Skin epidermis (tissue), 12 donors: ENCODE results near the gene MKLN1.
A peak's percentile ranks its signal among the peaks of the same experiment; 100 is the strongest.

ENCODE experiments used
- H3K27ac ChIP-seq, 21 experiments: fragments of 200-600 bp; sonication (generic) in 11 of 21; one replicate each; pipeline ENCODE4 v1.5.0; 2020; ENCODE audit warnings: mild to moderate bottlenecking in 3 of 21, inconsistent platforms in 2 of 21, moderate library complexity in 2 of 21
- H3K4me3 ChIP-seq, 7 experiments: fragments of 200-600 bp; sonication (generic) in 2 of 7; one replicate each; pipeline ENCODE4 v1.5.0; 2020; ENCODE audit warnings: inconsistent platforms in 2 of 7, mild to moderate bottlenecking in 2 of 7, moderate library complexity in 1 of 7

Gene MKLN1

GRCh38 chr7:131533566-131534561 lies 206.2 kb downstream of the MKLN1 start:
- Histone ChIP-seq H3K4me3 (no peak overlapping the region), H3K27ac (peak overlapping the region in 1 of 21 experiments; percentile 25)

DNA sequence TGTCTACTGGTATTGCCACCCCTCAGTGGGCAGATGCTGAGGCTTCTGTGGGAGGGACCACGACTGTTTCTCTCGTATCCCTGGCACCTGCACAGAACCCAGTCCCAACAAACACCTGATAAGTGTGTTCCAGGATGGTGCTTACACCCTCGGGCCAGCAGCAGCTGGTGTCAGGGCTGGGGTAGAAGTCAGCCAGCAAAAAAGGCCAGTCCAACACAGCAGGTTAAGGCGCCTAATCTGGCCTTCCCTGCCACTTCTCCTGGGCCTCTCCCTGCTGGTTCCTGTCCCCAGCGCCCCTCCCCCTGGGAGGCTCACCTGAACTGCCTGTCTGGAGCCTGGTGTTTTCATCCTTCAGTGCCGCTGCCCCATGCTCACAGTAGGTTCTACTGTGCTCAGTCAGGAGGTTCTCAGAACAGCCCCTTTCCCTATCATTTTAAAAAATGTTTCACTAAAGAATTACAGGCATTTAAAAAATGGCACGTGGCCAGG lies 208.7 kb downstream of the MKLN1 start:
- Histone ChIP-seq H3K27ac (no peak overlapping the region), H3K4me3 (no peak overlapping the region)

GRCh38 chr7:131537571-131537978 lies 209.9 kb downstream of the MKLN1 start:
- no peak overlapping the region for H3K4me3 ChIP-seq
- no peak overlapping the region for H3K27ac ChIP-seq

DNA sequence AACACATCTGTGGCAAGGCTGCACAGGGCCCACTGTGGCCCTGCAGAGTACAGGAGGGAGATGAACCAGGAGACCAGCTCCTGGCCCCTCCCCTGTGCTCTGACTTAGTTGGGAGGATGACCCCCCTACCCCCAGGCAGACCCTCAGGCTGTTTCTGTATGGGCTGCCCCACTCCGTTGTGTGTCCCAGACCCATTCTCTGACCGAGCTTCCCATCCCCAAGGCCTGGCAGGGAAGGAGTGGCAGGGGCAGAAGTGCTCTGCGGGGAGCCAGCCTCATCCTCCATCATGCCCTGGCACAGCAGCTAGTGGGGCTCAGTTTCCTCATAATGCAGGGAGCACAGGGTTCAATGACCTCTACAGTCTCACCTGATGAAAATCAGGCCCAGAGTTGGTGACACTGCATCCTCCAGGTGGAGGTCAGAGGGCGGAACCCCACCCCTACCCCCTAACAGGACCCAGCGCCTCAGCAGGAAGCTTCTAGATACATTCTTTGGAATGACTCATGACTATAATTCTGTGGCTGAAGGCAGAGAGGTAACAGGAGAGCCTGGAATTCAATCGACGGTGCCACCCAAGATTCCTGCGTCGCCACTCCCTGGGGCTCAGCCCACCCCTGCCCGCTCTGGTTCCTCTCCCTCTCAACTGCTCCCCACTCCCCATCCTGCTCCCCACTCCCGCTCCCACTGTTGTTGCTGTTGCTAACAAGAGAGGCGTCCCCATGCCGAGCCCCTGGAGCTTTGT lies 210.6 kb downstream of the MKLN1 start:
- Histone ChIP-seq H3K4me3 (no peak overlapping the region), H3K27ac (peak overlapping the region in 5 of 21 experiments; percentile 21 to 68 (median 39))

DNA sequence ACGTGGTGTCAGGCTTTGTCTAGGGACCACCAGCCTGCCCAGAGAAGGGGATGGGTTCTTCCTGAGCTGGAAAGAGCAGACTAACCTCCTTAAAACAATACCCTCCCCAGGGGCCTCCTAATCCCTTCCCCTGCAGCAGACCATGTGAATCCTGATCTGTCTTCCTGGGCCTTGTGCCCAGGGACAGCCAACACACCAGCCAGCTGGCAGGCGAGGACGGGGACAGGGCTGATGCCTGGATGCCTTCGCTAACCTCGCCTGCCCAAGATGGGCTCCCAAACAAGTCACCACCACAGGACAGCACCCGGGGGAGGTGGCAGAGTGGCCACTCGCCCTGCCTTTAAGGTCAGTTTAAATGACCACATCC lies 211.1 kb downstream of the MKLN1 start:
- no peak overlapping the region for H3K4me3 ChIP-seq
- H3K27ac ChIP-seq: peak overlapping the region in 5 of 21 experiments; percentile 21 to 68 (median 39)

DNA sequence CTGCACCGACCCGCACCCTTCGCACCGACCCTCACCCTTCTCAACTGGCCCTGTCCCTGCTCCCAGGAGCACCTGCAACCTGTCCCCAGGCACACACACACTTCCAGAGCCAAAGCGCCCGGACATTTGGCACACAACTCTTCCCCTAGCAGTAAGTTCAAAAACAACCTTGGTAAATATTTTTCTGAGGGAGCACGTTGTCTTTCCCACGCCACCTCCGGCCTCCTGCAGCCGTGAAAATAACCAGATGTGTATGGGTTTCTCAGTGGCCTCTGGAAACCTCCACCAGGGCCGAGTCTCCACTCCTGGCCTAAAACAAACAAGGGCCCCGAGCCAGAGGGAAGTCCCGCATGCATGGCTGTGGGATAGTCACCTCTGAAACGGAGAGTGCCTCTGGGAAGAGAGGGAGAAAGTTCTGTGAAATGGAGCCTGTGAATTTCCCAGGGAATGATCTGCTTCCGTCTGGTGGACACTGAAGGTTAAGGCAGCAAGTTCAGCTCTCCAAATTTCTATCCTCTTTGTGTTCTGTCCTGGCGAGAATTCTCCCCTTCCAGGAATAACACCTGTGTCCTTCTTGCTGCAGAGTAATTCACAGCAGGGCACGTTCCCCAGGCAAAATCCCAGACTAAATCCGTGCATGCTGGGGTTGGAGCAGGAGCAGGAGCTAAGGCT lies 213.0 kb downstream of the MKLN1 start:
- H3K4me3 ChIP-seq: no peak overlapping the region
- H3K27ac ChIP-seq: peak overlapping the region in 7 of 21 experiments; percentile 9 to 68 (median 56)

GRCh38 chr7:131543298-131543697 lies 215.6 kb downstream of the MKLN1 start:
- H3K27ac ChIP-seq: peak overlapping the region in 2 of 21 experiments; percentile 57 to 67
- no peak overlapping the region for H3K4me3 ChIP-seq

GRCh38 chr7:131544021-131544420 lies 216.3 kb downstream of the MKLN1 start:
- Histone ChIP-seq H3K27ac (peak overlapping the region in 3 of 21 experiments; percentile 20 to 57 (median 35)), H3K4me3 (no peak overlapping the region)

- H3K27ac ChIP-seq: peak overlapping the region in 2 of 21 experiments; percentile 26 to 57
- no peak overlapping the region for H3K4me3 ChIP-seq
Observed at GRCh38 chr7:131544449-131545301, 217.0 kb downstream of the MKLN1 start.

- no peak overlapping the region for H3K4me3 ChIP-seq
Observed at GRCh38 chr7:131546126-131546525, 218.4 kb downstream of the MKLN1 start.

More at GRCh38 chr7:131546126-131546525, 218.4 kb downstream of the MKLN1 start:
- H3K27ac ChIP-seq: peak overlapping the region in 1 of 21 experiments; percentile 26
